ENCODE results near the gene MRAS. TPM values are rescaled to one million over a fixed set of nuclear protein-coding genes. Genes with fewer than 3 reads are reported as not detected.

Gene MRAS
- total RNA-seq = 22.2 TPM

GRCh38 chr3:138347960-138348753 lies at the start of gene MRAS:
Gene MRAS, plus strand, starts transcription at chr3:138348579. Its CDS starts 24,305 bp downstream, at chr3:138372884.
- DNase-seq = no peak

DNA sequence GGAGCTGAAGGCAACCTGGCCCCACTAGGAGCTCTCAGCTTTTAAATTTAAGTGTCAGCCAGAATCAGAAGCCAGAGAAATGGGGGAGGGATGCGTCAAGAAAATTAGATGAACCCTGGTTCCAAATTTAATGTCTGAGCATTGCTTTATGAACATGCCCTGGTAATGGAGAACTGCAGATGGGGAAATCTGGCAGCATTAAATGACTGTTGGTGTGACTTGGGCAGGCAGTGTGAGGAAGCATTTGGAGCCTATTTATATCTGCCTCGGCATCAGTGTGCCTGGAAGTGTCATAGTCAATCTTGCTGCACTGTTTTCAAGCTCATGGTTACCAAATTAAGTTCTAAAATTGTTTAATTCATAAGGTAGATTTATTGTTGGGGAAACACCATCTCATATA lies 47.7 kb upstream of the MRAS start:
- no peak for DNase-seq

GRCh38 chr3:138303474-138303873 lies 44.9 kb upstream of the MRAS start:
- DNase-seq = no peak

DNA sequence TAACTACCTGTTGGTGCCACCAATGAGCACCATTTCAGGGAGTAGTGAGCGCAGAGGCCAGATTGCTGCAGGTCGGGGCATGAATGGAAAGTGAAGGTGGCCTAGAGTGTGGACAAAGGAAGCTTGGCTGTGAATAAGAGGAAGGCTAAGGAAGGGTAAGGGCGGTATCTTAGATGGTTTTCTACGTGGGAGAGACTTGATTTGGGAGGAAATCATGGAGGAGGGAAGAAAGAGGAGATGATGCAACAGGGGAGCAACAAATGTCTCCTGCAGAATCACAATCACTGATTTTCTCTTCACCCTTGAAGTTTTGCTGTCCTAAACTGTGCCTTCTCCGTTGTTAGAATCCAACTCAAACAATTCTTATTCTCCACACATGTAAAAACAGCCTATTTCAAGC lies 40.5 kb upstream of the MRAS start:
- DNase-seq = no peak

DNA sequence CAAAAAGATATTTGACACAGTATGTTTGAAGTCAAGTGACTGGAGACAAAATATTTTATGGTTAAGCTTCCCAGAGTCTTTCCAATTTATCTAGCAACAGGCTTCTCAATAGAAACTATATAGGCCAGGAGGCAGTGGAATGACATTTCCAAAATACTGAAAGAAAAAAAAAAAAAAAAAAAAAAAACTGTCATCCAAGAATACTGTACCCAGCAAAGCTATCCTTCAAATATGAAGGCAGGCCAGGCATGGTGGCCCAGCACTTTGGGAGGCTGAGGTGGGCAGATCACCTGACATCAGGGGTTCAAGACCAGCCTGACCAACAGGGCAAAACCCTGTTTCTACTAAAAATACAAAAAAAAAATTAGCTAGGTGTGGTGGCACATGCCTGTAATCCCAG lies 39.6 kb upstream of the MRAS start:
- no peak for DNase-seq

DNA sequence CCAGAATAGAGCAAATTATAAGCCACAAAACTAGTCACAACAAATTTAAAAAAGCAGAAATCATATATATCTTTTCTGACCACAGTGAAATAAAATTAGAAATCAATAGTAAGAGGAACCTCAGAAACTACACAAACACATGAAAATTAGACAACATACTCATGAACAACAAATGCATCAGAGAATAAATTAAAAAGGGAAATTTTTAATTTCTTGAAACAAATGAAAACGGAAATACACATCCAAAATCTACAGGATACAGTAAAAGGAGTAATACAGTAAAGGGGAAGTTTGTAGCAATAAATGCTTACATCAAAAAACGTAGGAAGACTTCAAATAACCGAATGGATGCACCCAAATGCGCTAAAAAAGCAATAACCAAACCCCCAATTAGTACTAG lies 37.9 kb upstream of the MRAS start:
- DNase-seq = no peak

- DNase-seq = no peak
These were observed 33.6 kb upstream of the MRAS start for GRCh38 chr3:138314751-138315150.

GRCh38 chr3:138317687-138318086 lies 30.7 kb upstream of the MRAS start:
- no peak for DNase-seq

DNA sequence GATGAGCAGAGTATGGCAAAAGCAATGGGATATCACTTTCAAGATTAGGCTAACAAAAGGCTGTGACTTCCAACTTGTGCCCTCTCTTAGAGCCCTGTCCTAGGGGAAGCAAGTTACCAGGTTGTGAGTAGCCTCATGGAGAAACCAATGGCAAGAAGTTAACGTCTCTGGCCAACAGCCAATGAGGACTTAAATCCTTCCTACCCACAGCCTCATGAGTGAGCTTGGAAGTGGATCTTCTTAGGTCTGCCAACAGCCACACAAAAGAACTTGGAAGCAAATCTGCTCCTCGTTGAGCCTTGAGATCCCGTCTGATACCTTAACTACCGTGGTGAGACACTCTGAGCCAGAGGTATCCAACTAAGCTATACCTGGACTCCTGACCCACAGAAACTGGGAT lies 24.4 kb upstream of the MRAS start:
- no peak for DNase-seq

DNA sequence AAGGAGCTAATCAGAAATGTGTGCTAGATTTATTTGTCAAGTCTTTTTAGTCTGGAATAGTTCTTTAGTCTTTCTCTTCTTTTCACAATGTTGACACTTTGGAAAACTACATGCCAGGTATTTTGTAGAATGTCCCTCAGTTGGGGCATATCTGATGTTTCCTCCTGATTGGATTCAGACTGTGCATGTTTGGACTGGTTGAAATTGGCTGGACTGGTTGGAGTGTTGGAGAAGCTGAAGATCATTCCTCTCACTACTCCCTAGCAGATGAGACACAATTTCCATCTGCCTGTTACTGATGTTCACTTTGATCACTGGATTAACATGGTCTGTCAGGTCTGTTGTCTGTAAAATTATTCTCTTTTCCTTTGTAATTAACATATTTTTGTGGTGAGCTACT lies 22.4 kb upstream of the MRAS start:
- no peak for DNase-seq

GRCh38 chr3:138326866-138327595 lies 21.3 kb upstream of the MRAS start:
- no peak for DNase-seq

DNA sequence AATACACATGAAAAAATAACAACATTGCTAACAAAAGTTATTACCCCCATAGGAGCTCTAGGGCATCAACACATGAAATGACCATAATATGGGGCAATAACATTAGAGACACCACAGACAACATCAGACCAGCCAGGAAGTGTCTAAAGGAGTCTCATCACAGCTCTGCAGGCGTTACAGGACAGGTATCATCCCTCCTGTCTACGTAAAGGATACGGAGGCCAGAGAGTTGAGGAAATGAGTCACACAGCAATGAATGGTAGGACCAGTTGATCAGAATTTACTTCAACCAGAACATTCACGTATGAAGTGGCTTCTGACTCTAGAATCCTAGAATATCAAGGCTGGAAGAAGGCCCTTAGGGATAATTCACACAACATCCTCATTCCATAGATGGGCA lies 20.5 kb upstream of the MRAS start:
- DNase-seq = no peak

DNA sequence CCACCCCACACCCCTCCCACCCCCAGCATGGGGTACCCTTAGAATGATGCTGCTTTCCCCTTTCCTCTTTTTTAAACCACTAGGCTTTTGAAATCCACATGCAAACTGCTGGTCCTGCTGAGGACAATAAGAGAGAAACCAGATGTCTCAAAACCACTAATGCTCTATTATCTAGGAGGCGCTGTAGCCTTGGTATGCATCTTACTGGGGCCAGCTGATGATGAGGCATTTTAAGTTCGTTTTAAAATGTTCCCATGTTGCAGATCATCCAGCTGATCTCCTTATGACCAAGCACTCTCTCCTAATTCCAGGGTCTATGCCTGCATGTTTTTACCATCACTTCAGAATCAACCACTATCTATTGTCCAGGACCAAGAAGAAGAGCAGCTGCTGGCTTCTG lies 20.0 kb upstream of the MRAS start:
- DNase-seq = no peak

DNA sequence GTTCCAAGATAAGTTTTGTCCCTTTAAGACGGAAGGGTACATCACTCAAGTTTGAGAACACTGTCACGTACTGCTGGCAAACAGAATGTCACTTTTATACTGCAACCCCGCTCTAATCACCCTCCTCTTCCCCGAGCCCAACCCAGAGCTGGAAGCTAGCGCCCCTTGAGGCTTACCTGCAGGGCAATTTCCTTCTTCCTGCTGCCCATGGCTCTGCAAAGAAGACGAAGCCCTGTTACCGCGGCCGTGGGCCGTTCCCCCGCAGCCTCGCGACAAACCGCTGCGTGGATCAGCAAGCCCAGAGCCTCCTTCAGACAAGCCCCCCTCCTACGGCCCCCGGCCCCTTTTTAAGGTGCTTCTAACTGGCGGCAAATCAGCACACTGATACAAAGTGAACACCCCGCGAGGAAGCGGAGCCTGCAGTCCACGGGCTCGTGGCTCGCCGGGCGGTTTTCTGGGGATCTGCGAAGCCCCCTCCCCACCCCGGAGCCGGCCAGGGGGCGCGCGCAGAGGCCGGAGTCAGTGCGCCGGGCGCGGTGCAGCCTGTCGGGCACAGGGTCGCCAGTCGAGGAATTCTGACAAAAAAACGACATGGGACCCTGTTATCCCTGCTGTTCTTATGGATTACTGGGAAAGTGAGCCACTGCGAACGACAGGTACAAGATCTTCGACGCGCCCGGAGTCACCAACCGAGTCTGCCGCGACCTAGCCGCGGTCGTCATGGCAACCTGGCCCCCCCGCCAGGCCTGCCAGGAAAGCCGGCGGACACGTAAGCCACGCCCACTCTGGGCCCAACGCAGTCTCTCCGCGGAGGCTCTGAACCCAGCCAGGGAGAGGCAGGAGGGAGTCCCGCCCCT lies 19.0 kb upstream of the MRAS start, which contains the start of gene NME9:
NME9 (minus strand) TSS at position 725 of the 857 bp plus-strand sequence; CDS start at position 209, 516 bp downstream.
- no peak for DNase-seq

GRCh38 chr3:138329984-138330293 lies 18.4 kb upstream of the MRAS start:
- no peak for DNase-seq

- no peak for DNase-seq
These were observed 17.1 kb upstream of the MRAS start for GRCh38 chr3:138331143-138331894.

DNA sequence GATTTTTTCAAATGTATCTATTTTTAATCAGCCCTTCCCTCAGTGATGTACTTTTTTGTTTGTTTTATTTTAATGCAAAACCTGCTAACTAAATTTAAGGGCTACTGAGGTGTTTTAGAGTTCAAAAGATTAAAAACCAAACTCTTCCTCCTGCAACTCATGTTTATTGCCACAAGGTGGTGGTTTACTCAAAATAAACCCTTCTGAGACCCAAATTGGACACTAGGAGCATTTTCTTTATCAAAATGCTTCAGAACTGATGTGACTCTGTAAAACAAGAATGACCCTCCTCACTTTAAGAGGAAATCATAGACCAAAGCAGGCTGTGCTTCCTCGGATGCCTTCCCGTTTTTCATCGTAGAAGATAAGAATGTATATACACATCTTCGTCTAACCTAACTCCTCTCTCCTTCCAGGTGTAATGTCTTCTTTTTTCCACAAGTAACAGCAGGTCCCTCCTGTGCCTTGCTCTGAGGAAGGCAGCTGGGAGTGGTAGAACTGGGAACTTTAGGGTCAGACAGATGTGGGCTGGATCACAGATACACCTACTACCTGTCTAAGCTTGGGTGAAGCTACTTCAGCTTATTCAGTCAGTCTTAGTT lies 15.8 kb upstream of the MRAS start:
- no peak for DNase-seq

DNA sequence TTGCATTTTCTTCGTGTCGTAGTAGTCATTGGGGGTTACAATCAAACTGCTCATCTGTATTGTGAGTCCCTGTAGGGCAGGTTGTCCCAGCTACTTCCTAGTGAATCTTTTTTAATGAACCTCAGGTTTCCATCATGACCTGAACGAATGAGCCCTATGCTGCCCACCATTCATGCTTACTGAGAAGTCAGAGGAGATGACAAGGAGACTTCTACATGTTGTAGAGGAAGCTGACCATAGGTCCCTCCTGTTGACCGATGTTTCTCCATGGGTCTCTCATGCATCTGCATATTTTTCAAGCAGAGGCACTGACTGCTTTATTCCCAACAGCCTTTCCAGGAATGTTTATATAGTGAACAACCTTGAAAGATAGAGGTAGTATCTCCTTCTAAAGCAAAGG lies 13.8 kb upstream of the MRAS start:
- DNase-seq = no peak

- no peak for DNase-seq
These were observed 11.9 kb upstream of the MRAS start for GRCh38 chr3:138336454-138336999.

GRCh38 chr3:138338244-138338643 lies 10.1 kb upstream of the MRAS start:
- no peak for DNase-seq

DNA sequence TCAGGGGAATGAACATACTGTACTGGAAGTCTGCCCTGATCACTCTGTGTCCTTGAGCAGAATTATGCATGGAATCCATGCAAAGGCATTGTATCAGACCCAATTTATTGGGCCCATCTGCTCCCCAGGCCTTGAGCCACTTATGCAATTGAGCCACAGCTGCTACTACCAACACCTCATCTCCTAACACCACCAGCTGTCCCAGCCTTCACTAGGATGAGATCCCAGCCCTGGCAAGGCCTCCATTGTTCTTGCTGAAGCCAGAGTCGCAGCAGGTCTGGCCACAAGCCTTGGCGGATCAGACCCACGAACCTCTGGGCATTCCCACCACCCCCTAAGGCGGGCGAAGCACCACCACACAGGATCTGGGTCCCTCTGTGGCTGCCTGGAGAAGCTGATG lies 9.6 kb upstream of the MRAS start:
- no peak for DNase-seq

DNA sequence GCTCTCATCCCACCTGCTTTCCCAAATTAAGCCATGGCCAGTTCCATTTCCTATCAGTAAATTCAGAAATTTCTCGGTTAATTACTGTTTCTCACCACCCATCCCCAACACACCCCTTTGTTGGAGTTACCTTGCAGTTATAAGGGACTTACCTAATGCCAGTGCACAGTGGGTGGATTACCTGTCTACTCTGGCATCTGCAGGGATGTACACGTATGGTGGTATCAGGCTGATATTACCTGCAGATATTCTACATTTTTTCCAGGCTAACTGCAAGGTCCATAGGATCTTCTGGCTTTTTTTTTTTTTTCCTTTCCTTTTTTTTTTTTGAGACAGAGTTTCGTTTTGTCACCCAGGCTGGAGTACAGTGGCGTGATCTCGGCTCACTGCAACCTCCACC lies 7.9 kb upstream of the MRAS start:
- no peak for DNase-seq

Measured in skin of body (tissue), 2 donors.